Lung microvascular endothelial cell (primary cell): ENCODE measurements around the gene IL1A. TPM values are rescaled to one million over a fixed set of nuclear protein-coding genes. Genes with fewer than 3 reads are reported as not detected.

Experiments used
- DNase-seq, 2 donors: peaks; one replicate each; pipeline versions ENCODE4 v3.0.0 to v3.0.0-alpha.2; 2010; ENCODE audit warnings: low read depth in 2 of 2
- total RNA-seq: library from RNA; depleted of rRNA; stranded (reverse); fragments of >200 nt; gene quantifications from 2 replicates; pipeline ENCODE4 v1.2.1, GENCODE V29; 2014

IL1A gene
- total RNA-seq, 1 donor from 2014 or later = not detected

DNA sequence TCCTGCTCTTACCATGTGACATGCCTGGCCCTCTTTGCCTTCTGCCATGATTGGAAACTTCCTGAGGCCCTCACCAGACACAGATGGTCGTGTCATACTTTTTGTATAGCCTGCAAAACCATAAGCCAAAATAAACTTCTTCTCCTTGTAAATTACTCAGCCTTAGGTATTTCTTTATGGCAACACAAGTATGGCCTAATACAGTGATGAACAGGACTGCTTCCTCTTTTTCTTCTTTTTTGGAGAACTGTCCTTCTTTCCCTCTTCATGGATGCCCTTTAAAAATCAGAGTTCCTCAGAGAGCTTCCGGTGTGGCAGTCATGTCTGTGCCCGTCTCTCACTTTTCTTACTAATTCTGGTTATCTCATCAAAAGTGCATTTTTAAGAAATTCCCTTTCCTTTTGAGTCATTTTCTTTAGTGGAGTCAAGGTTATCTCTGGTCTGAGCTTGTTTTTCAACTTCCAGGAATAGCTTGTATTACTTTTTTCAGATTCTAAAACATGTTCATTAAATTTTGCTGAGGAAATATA lies 9.2 kb upstream of the IL1A start:
- DNase-seq = no peak

DNA sequence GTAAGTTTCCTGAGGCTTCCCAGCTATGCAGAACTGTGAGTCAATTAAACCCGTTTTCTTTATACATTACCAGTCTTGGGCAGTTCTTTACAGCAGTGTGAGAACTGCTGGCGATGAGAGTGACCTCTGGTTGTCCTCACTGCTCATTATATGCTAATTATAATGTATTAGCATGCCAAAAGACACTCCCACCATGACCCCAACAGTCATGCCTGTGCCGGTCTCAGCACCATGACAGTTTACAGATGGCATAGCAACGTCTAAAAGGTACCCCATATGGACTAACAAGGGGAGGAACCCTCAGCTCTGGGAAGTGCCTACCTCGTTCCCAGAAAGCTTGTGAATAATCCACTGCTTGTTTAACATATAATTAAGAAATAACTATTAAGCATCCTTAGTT lies 8.1 kb upstream of the IL1A start:
- DNase-seq = no peak

DNA sequence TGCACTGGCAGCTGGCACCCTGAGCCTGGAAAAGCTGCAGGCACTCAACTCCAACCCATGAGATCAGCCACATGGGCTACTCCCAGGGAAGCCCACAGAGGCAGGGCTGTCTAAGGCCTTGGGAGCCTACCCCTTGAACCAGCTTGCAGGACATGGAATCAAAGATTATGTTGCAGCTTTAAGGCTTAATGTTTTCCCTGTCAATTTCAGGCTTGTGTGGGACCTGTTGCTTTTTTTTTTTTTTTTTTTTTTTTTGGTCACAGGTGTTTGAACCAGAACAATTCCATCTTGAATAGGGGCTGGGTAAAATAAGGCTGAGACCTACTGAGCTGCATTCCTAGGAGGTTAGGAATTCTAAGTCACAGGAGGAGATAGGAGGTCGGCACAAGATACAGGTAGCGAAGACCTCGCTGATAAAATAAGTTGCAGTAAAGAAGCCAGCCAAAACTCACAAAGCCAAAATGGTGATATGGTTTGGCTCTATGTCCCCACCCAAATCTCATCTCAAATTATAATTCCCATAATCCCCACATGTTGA lies 7.5 kb upstream of the IL1A start:
- DNase-seq = no peak

DNA sequence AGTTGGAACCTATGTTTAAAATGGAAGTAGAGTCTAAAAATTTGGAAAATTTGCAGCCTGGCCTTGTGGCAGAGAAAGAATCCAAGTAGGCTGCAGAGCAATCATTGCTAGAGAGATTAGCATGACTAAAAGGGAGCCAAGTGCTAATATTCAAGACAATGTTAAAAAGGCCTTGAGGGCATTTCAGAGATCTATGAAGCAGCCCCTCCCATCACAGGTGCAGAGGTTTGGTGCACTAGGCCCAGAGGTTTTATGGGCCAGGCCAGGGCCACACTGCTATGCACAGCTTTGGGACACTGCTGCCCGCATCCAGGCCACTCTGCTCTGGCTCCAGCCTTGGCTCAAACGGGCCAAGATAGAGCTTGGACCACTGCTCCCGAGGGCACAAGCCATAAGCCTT lies 6.7 kb upstream of the IL1A start:
- no peak for DNase-seq

DNA sequence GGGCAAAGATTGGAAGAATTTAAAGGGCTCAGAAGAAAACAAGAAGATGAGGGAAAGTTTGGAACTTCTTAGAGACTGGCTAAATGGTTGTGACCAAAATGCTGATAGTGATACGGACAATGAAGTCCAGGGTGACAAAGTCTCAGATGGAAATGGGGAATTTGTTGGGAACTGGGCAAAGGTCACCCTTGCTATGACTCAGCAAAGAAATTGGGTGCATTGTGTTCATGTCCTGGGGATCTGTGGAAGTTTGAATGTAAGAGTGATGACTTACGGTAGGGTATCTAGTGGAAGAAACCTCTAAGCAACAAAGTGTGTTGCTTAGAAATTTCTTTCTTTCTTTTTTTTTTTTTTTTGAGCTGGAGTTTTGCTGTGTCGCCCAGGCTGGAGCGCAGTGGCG lies 6.0 kb upstream of the IL1A start:
- no peak for DNase-seq

DNA sequence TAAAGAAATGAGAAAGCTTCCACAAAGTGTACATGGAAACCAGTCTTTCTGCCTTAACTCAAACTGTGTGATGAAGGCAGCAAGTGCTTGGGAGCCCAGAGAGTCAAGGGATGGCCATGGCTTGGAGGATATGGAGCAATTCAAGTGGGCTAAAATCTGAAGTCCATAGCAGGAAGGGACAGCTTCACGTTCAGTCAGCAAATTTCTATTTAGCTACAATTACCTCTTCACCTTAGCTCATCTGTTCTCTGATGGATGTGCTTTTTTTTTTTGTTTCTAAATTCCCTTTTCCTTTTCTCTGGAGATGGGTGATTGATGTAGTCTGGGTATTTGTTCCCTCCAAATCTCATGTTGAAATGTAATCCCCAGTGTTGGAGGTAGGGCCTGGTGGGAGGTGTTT lies 4.9 kb upstream of the IL1A start:
- DNase-seq = no peak

DNA sequence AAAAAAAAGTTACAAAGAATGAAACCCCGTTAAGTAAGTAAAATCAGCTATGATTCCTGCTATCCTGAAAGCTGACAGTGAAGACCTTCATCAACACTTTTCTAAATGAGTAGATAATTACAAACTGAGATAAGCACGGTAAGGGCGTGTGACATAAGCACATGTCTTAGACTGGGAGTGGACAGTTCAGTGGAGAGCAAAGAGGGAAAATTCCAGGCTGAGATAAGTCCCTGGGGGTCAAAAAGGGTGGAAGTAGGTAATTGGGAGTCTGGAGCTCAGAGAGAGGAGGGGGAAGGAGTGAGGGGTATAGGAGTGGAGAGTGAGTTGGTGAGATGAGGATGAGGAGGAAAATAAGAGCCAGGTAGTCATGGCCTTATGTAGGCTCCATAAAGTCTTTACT lies 4.4 kb upstream of the IL1A start:
- DNase-seq = no peak

DNA sequence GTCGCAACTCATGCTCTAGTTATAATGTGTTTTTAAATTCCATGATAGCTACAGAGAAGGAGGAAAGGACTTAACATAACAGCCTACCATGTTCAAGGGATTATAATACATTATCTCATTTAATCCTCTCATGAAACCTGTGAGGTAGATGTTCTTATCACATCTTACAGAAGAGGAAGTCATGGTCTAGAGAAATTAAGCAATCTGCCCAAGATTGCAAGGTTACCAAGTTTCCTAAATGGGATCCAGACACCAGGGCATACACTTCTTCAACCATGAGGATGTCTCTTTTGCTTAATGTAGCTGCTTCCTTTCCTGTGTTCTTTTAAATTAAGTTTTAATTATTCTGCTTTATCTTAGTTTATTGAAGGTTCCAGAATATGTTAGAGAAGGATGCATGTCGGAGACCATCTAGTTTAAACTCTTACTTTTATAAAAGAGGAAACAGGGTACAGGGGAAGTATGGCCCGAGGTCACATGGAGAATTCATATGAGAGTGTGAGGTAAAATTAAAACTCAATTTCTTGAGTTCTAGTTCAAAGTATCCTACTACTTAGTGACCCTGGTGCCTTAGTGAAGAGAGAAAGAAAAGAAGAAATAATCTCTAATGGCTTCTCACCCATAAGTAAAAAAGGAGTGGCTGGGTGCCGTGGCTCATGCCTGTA lies 3.6 kb upstream of the IL1A start:
- DNase-seq = no peak

DNA sequence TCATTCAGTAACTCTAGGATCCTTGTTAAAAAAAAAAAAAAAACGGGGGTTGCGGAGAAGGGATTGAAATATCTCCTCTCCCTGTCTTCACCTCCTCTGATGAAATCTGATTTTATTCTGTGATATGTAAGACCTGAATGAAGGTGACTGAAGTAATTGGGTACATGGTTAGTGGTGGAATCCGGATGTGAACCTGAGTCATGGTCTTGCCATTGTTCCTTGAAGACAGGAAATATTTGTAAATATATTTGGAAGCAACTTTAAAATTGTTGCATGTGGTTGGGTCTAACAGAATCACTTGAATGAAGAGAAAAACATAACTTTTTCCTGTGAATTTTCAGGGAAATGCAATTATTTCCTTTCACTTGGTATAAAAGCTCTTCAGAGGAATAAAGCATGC lies 3.0 kb upstream of the IL1A start:
- DNase-seq = peak in 1 of 2 donors; percentile 84

DNA sequence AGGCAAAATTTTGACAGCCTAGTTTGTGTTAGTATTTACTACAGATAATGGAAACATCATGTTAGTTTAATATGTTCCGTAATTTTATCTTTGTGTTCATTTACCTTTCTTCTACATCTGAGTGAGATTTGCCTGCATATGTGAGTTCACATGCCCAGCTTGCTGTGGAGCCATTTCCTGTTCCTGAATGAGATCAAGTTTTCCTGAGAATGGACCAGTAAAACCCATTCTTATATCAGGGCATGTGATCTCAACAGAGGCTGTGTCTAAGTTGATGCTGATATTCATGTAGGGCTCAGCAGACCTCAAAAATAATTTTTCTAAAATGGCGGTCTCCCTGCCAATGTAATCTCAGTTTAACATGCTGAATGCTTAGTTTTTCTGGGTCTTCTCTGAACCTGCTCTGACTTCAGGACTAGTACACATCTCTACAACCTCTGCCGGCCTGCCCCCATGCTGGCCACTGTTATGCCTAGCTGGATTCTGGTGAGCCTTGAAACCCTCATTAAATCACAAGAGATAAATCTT lies 1.0 kb downstream of the IL1A start:
- peak; percentile 70 to 82 for DNase-seq

DNA sequence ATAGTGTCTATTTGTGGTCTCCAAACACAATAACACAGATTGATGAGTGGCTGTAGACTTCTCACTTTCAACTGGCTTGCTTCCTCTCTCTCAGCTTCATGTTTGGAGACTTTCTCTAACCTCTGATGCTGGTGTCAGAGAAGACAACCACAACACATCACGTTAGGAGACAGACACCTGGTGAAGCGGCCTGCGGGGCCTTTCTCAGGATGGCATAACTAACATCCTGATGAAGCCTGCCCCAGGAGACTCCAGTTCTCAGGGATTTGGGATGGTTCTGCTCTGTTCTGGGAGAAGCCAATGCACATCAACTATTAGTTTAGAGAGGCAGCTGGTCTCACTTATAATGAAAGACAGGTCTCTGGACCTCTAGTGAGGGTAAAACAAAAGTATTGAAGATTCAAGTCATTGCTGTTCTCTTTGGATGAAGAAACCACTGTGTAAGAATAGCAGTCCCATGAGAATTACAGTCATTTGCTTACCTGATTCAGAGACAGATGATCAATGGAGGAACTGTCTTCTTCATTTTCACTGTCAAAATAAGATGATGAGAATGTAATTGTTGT lies 2.0 kb downstream of the IL1A start:
- DNase-seq = no peak

DNA sequence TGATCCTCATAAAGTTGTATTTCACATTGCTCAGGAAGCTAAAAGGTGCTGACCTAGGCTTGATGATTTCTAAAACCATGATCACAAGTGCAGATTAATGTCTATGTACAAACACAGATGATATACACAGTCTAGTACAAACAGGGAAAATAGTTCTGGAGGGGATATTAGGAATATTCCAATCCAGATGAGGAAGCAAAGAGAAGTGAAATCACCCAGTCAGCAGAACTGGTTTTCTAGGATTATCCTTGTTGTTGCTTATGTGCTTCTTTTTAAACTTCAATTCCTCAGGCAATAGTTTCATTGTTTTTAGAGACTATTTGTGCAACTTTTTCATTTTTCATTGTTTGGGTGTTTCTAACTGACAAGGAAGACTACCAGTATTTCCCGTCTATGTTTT lies 4.7 kb downstream of the IL1A start:
- DNase-seq = no peak

DNA sequence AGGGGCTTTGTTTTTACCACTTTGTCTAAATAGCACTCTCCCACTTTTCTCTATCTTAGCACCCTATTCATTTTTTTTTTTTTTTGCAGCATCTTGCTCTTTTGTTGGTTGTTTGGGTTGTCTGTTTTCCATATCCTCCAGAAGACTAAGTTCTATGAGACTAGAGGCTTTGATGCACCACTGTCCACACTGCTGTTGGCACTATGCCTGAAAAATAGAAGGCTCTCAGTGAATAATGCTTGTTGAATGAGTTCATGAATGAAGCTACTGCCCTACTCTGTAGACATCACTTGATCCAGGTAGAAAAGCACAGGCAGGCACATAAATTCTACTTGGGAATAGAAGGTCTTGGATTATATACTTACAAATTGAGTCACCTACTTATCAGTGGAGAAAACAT lies 7.3 kb downstream of the IL1A start:
- DNase-seq = no peak

DNA sequence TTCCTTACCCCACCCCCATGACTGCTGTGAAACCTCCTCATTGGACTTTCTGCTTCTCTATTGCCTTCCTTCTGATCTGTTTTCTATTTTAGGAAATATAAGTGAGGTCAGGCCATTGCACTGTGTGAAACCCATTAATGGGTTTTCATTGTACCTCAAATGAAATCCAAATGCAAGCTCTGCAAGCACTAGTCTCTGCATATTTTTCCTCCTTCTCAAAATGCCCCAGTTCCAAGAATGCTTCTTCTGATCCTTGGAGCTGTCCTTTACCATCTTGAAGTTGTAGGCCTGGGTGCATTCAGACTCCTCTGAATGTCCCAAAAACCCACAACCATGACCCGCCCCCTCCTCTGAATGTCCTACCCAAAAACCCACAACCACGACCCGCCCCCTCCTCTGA lies 8.2 kb downstream of the IL1A start:
- no peak for DNase-seq

DNA sequence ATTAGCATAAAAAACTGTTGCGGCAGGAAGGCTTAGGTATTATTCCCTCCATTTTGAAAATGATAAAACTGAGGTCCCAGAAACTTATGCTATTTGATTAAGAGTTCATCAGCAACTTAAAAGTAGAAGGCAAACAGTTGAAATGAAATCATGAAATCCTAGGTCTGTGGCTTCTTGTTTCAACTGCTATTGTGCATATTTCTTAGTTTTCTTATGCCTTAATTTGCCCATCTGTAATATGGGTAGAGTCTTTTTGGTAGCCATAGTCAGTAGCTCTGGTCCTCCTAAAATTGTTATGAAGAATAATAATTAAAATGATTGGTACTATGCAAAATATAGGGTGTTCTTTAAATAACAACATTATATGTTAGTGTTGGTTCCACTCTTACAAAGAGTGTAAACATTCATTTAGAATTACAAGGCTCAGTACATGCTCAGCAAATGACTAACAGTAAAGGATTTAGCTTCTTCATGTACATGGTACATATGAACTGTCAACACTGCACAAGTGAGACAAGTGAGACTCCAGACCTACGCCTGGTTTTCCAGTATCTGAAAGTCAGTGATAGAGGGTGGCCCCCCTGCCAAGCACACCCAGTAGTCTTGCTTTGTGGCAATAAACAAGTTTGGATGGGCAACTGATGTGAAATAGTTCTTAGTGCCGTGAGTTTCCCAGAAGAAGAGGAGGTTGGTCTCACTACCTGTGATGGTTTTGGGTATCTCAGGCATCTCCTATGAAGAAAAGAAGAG lies 9.6 kb downstream of the IL1A start:
- no peak for DNase-seq

DNA sequence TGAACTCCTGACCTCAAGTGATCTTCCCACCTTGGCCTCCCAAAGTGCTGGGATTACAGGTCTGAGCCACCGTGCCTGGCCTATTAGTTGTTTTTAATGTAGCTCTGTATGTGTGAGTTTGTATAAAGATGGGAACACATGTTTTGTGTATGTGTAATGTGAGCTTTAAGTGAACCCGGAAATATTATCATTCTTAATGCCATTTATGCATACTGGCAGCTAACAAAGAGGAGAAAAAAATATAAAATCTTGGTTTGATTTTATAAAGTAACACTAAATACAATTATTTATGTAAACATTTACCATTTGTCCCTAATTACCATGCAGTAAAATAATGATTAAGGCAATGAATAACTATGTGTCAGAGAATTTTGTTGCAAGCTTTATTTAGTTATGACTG lies 10.7 kb downstream of the IL1A start:
- no peak for DNase-seq

DNA sequence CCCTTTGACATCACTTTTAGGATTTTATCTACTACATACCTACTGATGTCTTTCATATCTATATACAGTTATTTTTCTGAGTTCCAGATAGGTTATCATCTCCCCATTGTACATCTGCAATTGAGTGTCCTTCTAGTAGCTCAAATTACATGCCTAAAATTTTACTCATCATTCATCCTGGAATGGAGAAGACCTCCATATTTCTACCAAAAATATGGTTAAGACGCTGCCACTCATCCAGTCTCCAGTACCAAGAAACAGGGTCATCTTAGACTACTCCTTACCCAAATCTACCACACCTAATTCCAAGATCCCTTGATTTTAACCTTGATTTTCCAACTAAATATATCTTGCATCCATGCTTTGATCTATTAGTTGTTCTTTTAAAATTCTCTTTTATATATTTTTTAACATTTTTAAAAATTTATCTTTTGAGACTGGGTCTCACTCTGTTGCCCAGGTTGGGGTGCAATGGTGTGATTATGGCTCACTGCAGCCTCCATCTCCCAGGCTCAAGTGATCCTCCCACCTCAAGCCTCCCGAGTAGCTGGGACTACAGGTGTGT lies 11.3 kb downstream of the IL1A start:
- DNase-seq = no peak

DNA sequence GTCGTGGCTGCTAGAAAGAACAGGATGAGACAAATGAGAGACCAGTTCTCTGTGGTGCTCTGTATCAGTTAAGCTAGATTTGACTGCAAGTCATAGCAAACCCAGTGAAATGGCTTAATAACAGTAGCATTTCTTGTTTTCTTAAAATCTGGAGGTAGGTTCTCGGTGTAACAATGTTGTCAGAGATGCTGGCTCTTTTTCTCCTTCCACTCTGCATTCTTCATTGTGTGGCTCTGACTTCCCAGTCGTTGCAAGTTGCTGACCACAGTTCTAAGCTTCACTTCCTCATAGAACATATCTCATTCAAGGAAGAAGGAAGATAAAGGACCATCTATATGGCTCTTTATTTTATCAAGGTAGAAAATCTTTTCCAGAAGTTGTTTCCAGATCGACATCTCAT lies 12.0 kb downstream of the IL1A start:
- DNase-seq = no peak

DNA sequence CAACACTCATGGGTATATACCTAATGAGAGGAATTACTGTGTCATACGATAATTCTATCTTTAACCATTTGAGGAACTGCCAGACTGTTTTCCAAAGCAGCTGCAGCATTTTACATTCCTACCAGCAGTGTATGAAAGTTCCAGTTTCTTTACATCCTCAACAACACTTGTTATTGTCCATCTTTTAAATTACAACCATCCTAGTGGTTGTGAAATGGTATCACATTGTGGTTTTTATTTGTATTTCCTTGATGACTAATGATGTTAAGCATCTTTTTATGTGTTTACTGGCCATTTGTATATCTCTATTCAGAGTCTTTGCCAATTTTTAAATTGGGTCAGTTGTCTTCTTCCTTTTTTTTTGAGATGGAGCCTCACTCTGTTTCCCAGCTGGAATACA lies 15.9 kb downstream of the IL1A start:
- DNase-seq = peak; percentile 11 to 36

DNA sequence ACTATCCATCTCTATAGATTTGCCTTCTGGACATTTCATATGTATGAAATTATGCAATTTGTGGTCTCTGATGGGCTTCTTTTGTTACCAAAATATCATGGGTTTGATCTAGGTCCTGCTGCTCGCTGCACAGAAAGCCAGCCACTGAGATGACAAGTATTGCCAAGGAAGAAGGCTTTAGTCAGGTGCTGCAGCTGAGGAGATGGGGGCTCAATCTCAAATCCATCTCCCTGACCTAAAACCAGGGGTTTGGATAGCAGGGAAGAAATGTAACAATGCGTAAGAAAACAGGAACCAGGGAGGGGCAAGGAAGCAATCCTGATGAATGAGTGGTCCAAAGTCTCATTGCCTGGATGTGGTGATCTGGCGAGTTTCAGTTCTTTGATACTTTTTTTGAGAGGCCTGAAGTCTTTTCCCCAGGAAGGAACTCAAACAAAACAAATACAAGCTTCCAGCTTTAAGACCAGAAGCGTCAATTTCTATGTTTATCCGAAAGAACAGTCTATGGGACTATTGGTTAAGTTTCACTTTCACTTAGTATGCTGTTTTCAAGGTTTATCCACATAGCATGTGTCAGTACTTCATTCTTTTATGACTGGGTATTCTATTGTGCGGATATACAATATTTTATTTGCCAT lies 16.5 kb downstream of the IL1A start:
- peak; percentile 56 to 83 for DNase-seq

DNA sequence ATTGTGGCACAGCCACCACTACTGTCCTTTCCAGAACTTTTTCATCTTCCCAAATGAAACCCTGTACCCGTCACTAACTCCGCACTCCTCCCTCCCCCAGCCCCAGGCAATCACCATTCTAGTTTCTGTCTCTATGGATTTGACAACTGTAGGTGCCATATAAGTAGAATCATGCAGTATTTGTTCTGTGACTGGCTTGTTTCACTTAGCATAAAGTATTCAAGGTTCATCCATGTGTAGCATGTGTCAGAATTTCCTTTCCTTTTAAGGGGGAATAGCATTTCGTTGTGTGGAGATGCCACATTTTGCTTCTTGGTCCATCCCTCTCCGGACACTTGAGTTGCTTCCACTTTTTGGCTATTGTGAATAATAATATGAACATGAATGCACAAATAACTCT lies 19.0 kb downstream of the IL1A start:
- DNase-seq = no peak
